HG02678 (cell line): ENCODE measurements around the gene CBL.
A peak's percentile ranks its signal among the peaks of the same experiment; 100 is the strongest.

Experiments used
- ATAC-seq: cut with Tn5 transposase; IDR thresholded peaks from one replicate; pipeline ENCODE4 v1.9.1; 2021; ENCODE audit warnings: mild to moderate bottlenecking, moderate library complexity; ENCODE audit not compliant: unreplicated experiment

CBL gene

GRCh38 chr11:119322921-119323531 lies 116.9 kb downstream of the CBL start:
- no peak for ATAC-seq

- ATAC-seq = no peak
These were observed 117.4 kb downstream of the CBL start for GRCh38 chr11:119323532-119324033.

- ATAC-seq = no peak
These were observed 118.0 kb downstream of the CBL start for GRCh38 chr11:119324189-119324588.

GRCh38 chr11:119329320-119329719 lies 123.2 kb downstream of the CBL start:
- ATAC-seq = no peak

GRCh38 chr11:119330237-119330636 lies 124.1 kb downstream of the CBL start:
- no peak for ATAC-seq

- no peak for ATAC-seq
These were observed 126.1 kb downstream of the CBL start for GRCh38 chr11:119332111-119332765.

GRCh38 chr11:119334174-119334930 lies 128.2 kb downstream of the CBL start, which contains the start of gene RNF26:
Gene RNF26, plus strand, starts transcription at chr11:119334527. Its CDS starts 596 bp downstream, at chr11:119335123.
- peak; percentile 94 for ATAC-seq

GRCh38 chr11:119335091-119335654 lies 129.0 kb downstream of the CBL start:
- ATAC-seq = no peak

GRCh38 chr11:119335655-119336543 lies 129.8 kb downstream of the CBL start:
- ATAC-seq = no peak

GRCh38 chr11:119336744-119337469 lies 130.8 kb downstream of the CBL start:
- ATAC-seq = no peak

GRCh38 chr11:119337581-119338317 lies 131.6 kb downstream of the CBL start:
- no peak for ATAC-seq

- ATAC-seq = no peak
These were observed 132.3 kb downstream of the CBL start for GRCh38 chr11:119338318-119338890.

GRCh38 chr11:119338965-119339588 lies 132.9 kb downstream of the CBL start:
- no peak for ATAC-seq

GRCh38 chr11:119339589-119340334 lies 133.6 kb downstream of the CBL start:
- no peak for ATAC-seq

- ATAC-seq = no peak
These were observed 134.4 kb downstream of the CBL start, which contains the start of gene C1QTNF5 for GRCh38 chr11:119340335-119341221. Gene C1QTNF5, minus strand, starts transcription at chr11:119340883. Its CDS starts 486 bp downstream, at chr11:119340397.

GRCh38 chr11:119341222-119342022 lies 135.3 kb downstream of the CBL start:
- ATAC-seq = no peak
